Vagina (tissue), 2 donors: Measurements from ENCODE around the gene MAN1C1. TPM values are rescaled to one million over a fixed set of nuclear protein-coding genes. Genes with fewer than 3 reads are reported as not detected.

Source experiments
- DNase-seq, 2 donors: peaks; one replicate each; pipeline ENCODE4 v3.0.0-alpha.2; 2017; ENCODE audit errors: extremely low spot score in 2 of 2
- H3K27ac ChIP-seq: fragments of 200-600 bp; sonication (generic); one replicate; pipeline ENCODE4 v1.5.1; 2019
- H3K27me3 ChIP-seq: fragments of 200-600 bp; sonication (generic); one replicate; pipeline ENCODE4 v1.5.1; 2019
- H3K36me3 ChIP-seq, 2 donors: fragments of 200-600 bp; sonication (generic); one replicate each; pipeline ENCODE4 v1.5.1; 2017 to 2019
- H3K4me1 ChIP-seq: fragments of 200-600 bp; sonication (generic); one replicate; pipeline ENCODE4 v1.5.1; 2019
- H3K4me3 ChIP-seq, 2 donors: fragments of 200-600 bp; sonication (generic); 1 replicate in 1 of 2; 2 replicates in 1 of 2; pipeline ENCODE4 v1.5.1; 2016 to 2019
- H3K9me3 ChIP-seq: fragments of 200-600 bp; sonication (generic); one replicate; pipeline ENCODE4 v1.5.1; 2019
- POLR2A ChIP-seq, 2 donors: fragments of 450-650 bp; IDR thresholded peaks; one replicate each; pipeline ENCODE4 v1.6.1; 2017; ENCODE audit warnings: antibody characterized with exemption in 2 of 2, mild to moderate bottlenecking in 2 of 2, moderate library complexity in 2 of 2
- POLR2AphosphoS5 ChIP-seq, 2 donors: sonication (generic); formaldehyde crosslinking; IDR thresholded peaks; one replicate each; pipeline ENCODE4 v1.9.0; 2017; ENCODE audit warnings: antibody characterized with exemption in 2 of 2, mild to moderate bottlenecking in 2 of 2, low read depth in 1 of 2; ENCODE audit not compliant: insufficient read depth in 1 of 2
- intact Hi-C: fragments of 100-400 bp; cut with DNase I; formaldehyde crosslinking; loops from one replicate; pipeline ENCODE4 v1.15.1; 2023
- total RNA-seq: library from RNA; depleted of rRNA; stranded (reverse); fragments of >200 nt; gene quantifications from one replicate; pipeline ENCODE4 v1.2.3, GENCODE V29; 2016
- TF ChIP-seq, protein P1 (sequence below), 3 experiments: fragments of 450-650 bp in 2 of 3; fragments of 200-600 bp in 1 of 3; sonication (generic) in 1 of 3; IDR thresholded peaks; one replicate each; pipeline ENCODE4 v1.5.1; 2017 to 2019; ENCODE audit warnings: antibody characterized with exemption in 3 of 3, mild to moderate bottlenecking in 2 of 3, moderate library complexity in 2 of 3

Gene MAN1C1
- total RNA-seq, 1 donor from 2014 or later = 31.4 TPM

DNA sequence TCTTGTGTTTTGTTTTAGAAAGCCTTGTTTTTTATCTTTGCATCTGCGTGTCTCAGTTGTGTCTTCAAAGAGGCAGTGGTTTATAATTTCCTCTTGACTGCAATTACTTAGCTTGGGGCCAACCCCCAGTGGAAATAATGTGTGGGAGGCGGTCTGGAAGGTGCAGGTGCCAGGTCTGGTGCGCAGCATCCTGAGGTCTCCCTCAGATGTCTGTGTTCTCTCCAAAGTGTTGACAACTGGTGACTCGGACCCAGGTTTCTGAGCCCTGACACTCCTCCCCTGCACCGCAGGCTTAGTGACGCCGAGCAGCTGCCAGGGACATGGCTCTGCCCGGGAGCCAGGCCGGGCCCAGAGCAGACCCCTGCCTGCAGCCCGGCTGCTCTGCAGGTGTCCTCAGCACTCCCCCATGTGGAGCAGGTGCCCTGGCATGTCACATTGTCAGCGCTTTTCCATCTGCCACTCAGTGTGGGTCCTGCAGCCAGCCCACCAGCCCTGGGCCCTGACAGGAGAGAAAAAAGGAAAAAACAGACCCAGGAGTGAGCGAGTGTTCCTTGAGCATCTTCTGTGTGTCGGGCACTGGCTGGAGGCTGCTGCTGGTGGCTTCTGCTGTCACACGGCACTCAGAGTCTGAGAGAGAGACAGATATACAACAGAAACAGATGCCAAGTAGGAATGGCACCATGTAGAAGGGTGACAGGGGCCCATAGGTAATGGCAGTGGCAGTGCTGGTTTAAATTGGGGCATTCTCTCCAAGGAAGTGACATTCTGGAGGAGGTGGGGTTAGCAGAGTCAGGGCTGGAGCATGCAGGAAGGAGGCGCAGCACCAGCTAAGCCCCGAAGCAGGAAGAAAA is 158.6 kb downstream of the MAN1C1 start:
- Histone ChIP-seq H3K36me3 (peaks cover 0 to 4% of the 10 kb centered on the region in 2 donors), H3K9me3 (no peaks in the 10 kb centered on the region), H3K27me3 (no peaks in the 10 kb centered on the region), H3K4me3 (no peak overlapping the region), H3K4me1 (peaks cover 29% of the 10 kb centered on the region), H3K27ac (no peak overlapping the region)
- intact Hi-C loops = no loop called here
- DNase-seq = no peak
- TF ChIP-seq POLR2A (IDR thresholded peaks at IDR 0.05) (no peak), POLR2AphosphoS5 (IDR thresholded peaks at IDR 0.05; ENCODE audit: insufficient read depth in 1 of 2, low read depth in 1 of 2) (no peak)
- TF ChIP-seq, protein P1, sequence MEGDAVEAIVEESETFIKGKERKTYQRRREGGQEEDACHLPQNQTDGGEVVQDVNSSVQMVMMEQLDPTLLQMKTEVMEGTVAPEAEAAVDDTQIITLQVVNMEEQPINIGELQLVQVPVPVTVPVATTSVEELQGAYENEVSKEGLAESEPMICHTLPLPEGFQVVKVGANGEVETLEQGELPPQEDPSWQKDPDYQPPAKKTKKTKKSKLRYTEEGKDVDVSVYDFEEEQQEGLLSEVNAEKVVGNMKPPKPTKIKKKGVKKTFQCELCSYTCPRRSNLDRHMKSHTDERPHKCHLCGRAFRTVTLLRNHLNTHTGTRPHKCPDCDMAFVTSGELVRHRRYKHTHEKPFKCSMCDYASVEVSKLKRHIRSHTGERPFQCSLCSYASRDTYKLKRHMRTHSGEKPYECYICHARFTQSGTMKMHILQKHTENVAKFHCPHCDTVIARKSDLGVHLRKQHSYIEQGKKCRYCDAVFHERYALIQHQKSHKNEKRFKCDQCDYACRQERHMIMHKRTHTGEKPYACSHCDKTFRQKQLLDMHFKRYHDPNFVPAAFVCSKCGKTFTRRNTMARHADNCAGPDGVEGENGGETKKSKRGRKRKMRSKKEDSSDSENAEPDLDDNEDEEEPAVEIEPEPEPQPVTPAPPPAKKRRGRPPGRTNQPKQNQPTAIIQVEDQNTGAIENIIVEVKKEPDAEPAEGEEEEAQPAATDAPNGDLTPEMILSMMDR (IDR thresholded peaks at IDR 0.05) = no peak

DNA sequence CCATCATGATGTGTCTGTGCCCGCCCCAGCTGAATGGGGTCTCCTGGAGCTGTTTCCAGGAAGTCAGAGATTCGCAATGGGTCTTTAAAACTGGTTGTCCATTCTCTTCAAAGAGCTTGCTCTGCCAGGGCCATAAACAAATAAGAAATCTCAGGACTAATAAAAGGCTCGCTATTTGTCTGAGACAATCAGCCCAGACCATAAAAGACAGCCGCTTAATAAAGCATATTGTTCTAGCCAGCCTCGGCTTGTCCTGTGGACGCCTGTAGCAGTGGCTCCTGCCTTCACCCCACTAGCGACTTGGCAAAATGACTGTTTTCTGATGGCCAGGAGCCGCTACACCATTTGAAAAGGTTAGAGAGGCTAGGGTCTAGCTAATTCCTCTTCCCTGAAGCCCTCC is 162.8 kb downstream of the MAN1C1 start:
- Histone ChIP-seq H3K27ac (no peak overlapping the region), H3K4me3 (no peak overlapping the region), H3K4me1 (no peaks in the 10 kb centered on the region), H3K27me3 (no peaks in the 10 kb centered on the region), H3K9me3 (no peaks in the 10 kb centered on the region), H3K36me3 (peaks cover 0 to 4% of the 10 kb centered on the region in 2 donors)
- intact Hi-C loops = no loop called here
- TF ChIP-seq, protein P1 (IDR thresholded peaks at IDR 0.05) = no peak
- TF ChIP-seq POLR2A (IDR thresholded peaks at IDR 0.05) (no peak), POLR2AphosphoS5 (IDR thresholded peaks at IDR 0.05; ENCODE audit: insufficient read depth in 1 of 2, low read depth in 1 of 2) (no peak)
- DNase-seq = no peak

DNA sequence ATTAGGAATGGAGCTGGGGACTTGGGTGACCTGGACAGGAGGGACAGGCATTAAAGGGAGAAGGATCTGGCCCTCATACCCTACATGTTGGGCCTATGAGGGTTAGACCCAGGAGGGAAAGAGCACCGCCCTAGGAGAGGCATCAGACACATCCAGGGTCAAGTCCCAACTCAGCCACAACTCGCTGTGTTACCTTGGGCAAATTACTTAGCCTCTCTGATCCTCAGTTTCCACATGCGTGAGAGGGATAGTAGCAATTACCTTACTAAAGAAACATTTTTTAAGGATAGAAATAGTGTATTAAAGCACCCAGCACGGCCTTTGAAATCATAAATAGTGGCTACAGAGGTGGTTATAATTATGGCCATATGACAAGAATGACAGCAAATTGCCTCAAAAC is 163.3 kb downstream of the MAN1C1 start:
- H3K27me3 ChIP-seq = no peaks in the 10 kb centered on the region
- no peak overlapping the region for H3K27ac ChIP-seq
- DNase-seq = no peak
- H3K9me3 ChIP-seq = no peaks in the 10 kb centered on the region
- H3K4me3 ChIP-seq = no peak overlapping the region
- H3K4me1 ChIP-seq = no peaks in the 10 kb centered on the region
- peaks cover 0 to 4% of the 10 kb centered on the region in 2 donors for H3K36me3 ChIP-seq
- intact Hi-C loops = no loop called here
- TF ChIP-seq, protein P1 (IDR thresholded peaks at IDR 0.05) = no peak
- TF ChIP-seq POLR2A (IDR thresholded peaks at IDR 0.05) = no peak
- no peak for TF ChIP-seq POLR2AphosphoS5 (IDR thresholded peaks at IDR 0.05; ENCODE audit: insufficient read depth in 1 of 2, low read depth in 1 of 2)

DNA sequence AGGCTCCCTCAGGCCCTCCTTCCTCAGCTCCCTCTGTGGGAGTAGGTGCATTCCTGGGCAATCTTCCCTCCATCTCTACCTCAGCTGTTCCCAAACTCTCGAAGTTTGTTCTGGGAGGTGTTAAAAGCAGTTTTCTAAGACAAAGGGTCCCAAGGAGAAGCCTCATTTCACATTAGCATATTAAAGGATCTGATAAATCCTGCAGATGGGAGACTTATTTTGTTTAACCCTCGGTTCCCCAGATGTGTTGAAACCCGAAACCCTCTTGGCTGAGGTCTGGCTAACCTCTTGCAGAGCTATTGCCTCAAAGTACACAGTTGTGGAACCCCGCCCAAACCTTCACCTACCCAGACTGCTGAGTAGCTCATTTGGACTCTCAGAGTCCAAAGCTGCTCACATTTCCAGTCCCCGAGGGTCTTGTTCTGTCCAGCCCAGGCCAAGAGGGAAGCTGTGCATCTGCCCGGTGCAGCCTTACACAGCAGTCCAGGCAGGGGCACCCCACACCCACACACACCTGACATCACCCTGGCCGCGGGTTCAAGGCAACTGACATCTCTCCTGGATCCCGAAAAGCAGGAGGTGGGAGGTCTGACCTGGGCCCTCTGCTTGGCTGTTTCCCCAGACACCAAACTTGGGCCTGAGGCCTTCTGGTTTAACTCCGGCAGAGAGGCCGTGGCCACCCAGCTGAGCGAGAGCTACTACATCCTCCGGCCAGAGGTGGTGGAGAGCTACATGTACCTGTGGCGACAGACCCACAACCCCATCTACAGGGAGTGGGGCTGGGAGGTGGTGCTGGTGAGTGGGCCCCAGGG is 163.9 kb downstream of the MAN1C1 start:
- no peaks in the 10 kb centered on the region for H3K4me1 ChIP-seq
- TF ChIP-seq POLR2A (IDR thresholded peaks at IDR 0.05) = no peak
- TF ChIP-seq POLR2AphosphoS5 (IDR thresholded peaks at IDR 0.05; ENCODE audit: insufficient read depth in 1 of 2, low read depth in 1 of 2) = no peak
- TF ChIP-seq, protein P1 (IDR thresholded peaks at IDR 0.05) = no peak
- no peak overlapping the region for H3K27ac ChIP-seq
- no peaks in the 10 kb centered on the region for H3K27me3 ChIP-seq
- no peak overlapping the region for H3K4me3 ChIP-seq
- peaks cover 0 to 4% of the 10 kb centered on the region in 2 donors for H3K36me3 ChIP-seq
- H3K9me3 ChIP-seq = no peaks in the 10 kb centered on the region
- DNase-seq = no peak
- intact Hi-C loops = no loop called here
